HuH-7 (cell line): ENCODE measurements around the gene NKG7.

Experiments used
- DNase-seq: peaks from one replicate; pipeline ENCODE4 v3.0.0; 2011; ENCODE audit warnings: low spot score

Gene NKG7

GRCh38 chr19:51337141-51337860 is 35.2 kb downstream of the NKG7 start:
- DNase-seq, result no peak

- DNase-seq, result no peak
Observed at GRCh38 chr19:51333836-51334460, 38.5 kb downstream of the NKG7 start.

- DNase-seq, result no peak
Observed at GRCh38 chr19:51331716-51332115, 40.7 kb downstream of the NKG7 start.

GRCh38 chr19:51331193-51331592 is 41.3 kb downstream of the NKG7 start:
- DNase-seq, result no peak

GRCh38 chr19:51330366-51330765 is 42.1 kb downstream of the NKG7 start:
- DNase-seq, result no peak

GRCh38 chr19:51329411-51329810 is 43.0 kb downstream of the NKG7 start:
- no peak for DNase-seq

- DNase-seq, result no peak
Observed at GRCh38 chr19:51327066-51328001, 45.1 kb downstream of the NKG7 start.

GRCh38 chr19:51326216-51327065 is 46.0 kb downstream of the NKG7 start:
- DNase-seq, result no peak

GRCh38 chr19:51325161-51325976 is 47.1 kb downstream of the NKG7 start:
- DNase-seq, result no peak

- no peak for DNase-seq
Observed at GRCh38 chr19:51324167-51324481, 48.3 kb downstream of the NKG7 start.

GRCh38 chr19:51323481-51324166 is 48.8 kb downstream of the NKG7 start:
- no peak for DNase-seq

GRCh38 chr19:51321799-51322198 is 50.7 kb downstream of the NKG7 start:
- DNase-seq, result no peak
